HG03521 (cell line): ENCODE results near the gene GRID2.

Experiments used
- ATAC-seq: cut with Tn5 transposase; IDR thresholded peaks from one replicate; pipeline ENCODE4 v1.9.1; 2021; ENCODE audit warnings: mild to moderate bottlenecking, moderate library complexity; ENCODE audit not compliant: unreplicated experiment

The GRID2 gene

DNA sequence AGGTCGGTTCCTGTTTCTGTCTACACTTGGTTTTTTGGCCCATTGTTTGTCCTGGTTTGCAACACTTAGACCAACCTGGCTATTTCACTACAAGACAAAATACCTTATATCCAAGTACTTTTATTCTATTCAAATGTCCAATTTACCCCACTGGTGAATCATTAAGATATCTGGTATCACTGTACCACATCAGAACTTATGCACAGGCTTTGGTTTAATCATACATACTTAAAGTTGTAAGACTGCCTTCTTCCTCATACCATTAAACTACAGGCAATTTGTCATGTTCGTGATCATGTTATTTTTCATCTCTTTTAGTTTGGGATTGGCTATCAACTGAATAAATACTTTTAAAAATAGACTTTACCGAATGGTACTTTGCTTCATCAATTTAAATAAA is 1471.8 kb downstream of the GRID2 start:
- ATAC-seq = no peak

DNA sequence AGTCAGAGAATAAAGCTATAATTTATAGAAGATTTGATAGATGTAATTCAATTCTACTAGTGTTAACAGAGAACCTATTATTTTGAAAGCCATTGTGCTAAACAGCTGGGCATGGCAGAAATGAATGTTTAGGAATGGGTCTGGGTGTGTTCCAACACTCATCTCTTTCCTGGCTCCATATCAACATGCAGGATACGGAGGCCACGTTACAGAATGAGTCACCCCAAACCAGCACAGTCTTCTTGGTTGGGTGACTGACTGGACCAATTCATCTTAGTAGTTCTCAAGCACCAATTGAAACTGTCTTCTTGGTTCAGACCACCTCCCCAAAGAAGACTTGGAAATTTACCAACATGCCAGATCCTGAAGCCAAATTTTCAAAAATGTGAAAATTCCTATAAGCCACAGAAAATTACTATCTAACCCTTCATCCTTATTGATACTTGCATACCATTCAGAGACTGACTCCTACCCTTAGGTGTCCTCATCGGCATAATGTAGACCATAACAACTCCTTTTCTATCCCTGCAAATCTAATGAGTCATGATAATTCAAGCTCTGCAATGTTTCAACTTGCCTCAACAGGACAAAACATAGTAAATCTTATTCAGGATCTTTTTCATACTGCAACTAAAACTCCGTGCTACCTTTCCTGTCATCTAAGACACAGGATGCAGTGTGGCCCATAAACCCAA is 1472.8 kb downstream of the GRID2 start:
- ATAC-seq = no peak

DNA sequence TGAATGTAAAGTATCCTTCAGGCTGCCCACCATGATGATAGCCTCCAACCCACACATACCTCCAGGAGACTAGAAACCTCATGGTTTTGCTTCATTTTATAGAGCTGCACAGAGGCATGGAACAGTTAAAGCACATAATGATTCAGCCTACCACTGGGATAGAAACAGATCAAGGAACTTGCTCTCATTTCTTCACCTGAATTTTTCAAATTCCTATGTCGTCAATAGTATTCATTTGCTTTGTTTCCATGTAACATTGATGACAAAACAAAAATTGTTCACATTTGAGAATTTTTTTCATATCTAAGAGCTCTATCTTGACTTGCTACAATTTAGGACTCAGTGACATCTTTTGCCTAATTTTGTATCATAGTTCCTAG is 1473.3 kb downstream of the GRID2 start:
- ATAC-seq = no peak

DNA sequence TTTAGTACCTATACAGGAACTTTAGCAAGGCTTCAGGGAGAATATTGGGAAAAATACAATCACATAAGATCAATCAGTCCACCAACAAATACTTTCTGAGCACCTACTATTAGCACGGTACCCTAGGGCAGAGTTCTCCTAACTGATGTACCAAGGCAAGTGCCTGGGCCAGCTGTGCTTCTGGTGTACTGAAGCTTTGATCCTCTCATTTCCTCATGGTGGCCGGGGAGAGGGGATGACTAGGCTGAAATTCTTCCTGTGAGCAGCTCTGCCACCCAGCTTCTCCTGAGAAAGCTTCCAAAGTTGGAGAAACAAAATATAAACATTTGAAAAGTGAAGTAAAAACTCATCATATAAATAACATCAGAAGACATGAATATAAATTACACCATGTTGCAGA is 1475.5 kb downstream of the GRID2 start:
- ATAC-seq = no peak

DNA sequence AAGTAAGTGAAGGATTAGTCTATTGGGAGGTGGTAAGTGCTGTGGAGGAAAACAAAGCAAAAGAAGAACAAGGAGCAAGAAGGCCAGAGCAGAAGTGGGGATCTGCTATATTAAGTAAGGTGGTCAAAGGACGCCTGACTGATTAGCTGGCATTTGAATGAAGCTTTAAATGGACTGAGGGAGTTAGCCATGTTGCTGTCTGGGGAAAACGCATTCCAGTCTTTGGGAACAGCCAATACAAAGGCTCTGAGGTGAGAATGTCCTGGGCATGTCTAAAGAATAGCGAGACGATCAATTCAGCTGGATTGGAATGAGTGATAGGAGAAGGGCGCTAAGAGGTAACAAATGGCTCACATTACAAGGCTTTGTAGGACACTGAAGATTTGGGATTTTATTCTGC is 1476.3 kb downstream of the GRID2 start:
- no peak for ATAC-seq

DNA sequence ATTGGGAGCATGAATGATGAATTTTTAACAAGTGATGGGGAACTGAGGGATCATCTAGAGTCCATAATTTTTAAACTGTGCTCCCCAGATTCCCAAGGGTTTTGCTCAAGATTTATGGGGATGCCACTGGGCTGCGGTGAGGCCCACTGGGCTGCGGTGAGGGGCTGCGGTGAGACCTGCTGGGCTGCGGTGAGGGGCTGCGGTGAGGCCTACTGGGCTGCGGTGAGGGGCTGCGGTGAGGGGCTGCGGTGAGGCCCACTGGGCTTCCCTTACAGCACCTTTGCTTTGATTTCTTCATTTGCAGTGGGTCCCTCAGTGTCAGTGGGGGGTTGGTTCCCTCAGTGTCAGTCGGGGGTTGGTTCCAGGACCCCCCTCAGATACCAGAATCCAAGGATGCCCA is 1477.4 kb downstream of the GRID2 start:
- ATAC-seq = no peak

DNA sequence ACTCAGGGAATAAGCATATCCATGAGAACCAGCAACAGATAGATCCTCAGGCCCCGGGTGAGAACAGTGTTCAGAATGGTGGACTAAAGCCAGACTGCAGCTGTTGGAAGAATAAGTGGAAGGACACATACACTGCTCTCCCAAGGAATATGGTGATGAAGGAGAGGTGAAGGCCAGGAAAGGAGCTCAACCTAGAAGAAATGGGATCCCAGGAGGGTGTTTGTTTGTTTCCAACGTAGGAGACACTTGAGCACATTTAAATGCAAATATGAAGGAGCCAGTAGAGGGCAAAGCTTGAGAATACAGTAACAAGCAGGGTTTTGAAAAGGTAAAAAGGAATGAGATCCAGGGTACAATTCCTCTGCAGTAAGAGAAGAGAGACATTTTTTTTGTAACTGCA is 1482.4 kb downstream of the GRID2 start:
- no peak for ATAC-seq

DNA sequence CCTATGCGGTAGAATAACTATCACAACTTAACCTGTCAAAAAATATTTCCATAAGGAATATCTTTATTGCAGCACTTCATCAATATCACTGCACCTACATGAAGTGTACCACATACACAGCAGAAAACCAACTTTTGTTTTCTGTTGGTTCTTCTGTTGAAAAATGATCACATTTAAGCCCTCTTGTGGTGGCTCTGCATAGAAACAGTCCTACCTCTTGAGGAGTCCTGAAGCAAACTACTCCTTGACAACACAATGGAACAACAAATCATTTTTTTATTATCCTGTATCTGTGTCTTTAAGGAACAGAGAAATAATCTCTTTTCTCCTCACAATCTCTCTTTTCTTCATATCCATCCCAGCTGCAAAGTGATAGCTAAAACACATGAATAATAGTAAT is 1484.9 kb downstream of the GRID2 start:
- no peak for ATAC-seq

DNA sequence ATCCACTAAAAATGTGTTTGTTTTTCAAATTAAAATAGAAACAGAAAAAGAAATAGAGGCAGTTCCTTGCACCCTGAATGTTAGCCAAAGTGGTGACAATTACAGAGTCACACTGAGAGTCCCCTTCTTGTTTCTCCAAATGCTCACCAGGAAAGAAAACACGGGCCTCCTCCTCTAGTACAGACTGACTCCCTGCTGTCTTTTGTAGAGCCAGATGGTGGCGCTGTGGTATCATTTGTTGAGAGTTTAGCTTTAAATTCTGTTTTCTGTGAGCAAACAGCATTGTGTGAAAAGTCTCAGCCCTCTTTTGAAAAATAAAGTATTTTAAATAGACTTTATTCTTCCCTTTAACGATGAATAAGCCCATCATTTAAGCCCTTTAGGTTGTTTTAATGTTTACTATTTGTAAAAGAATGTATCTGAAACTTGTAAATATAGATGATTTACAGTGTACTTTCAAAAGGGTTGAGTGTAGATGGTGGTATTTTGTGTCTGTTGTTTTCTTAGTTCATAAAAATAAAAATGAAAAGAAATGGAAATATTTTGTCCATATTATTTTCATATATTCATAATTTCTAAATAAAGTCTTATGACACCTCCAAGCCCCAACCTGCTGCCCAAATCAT is 1487.9 kb downstream of the GRID2 start:
- peak; percentile 73 for ATAC-seq

DNA sequence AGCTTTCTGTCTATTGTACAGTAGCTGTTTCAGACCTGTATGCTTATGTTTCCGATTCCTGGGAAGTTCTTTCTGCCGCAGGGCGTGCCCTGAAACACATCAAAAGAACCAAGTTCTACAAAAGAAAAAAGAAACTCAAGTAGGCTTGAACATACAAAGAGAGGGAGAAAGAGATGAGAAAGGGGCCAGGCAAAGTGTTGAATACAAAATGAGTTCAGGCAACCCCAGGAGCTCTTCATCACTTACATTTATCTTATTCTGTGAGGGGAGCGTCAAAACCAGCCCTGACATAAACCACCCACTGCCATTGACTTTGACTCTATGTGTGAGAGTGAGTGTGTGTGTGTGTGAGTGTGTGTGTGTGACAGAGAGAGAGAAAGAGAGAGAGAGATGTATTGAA is 1498.3 kb downstream of the GRID2 start:
- no peak for ATAC-seq

DNA sequence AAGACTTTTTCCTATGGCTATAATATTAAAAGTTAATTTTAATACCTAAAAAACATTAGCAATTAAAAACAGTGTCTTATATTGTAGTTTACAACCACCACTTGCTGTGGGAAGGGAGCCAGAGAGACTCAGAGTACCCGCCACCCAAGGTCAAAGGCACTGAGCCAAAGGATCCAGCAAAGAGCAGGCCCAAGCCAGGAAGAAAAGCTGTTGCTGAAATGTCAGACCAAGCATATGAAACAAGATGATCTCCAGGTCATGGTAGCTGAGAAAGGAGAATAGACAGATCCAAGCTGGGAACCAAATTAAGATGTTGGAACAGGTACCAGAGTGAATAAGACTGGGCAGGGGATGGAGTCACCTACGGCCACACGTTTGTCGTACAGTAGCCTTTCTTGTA is 1506.0 kb downstream of the GRID2 start:
- ATAC-seq = no peak

DNA sequence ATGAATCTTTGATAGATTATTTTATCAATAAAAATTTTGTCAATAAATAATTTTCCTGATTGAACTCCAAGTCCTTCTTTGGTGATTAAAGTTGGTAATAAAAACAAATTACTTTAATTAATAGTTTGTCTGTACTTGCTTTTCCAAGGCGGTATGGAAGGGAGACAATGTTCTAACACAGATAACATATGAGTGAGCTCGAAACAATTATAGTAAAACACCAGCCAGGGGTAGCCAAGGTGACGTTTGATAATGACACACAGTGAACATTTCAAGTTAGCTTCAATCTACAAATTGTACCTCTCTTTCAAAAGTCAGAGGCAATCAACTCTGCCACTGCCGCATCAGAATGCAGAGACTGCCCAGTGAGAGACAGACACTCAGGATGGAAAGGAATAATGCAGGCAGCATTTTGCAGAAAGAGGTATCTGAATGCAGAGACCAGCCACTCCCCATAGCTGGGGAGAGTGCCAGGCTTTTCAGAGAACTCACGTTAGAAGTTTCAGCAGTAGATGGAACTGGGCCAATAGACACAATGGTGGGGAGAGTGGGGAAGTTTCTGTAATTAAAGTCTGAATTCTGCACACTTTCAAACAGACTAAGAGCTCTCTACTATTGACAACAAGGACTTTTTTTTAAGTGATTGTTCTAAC is 1506.7 kb downstream of the GRID2 start:
- no peak for ATAC-seq

DNA sequence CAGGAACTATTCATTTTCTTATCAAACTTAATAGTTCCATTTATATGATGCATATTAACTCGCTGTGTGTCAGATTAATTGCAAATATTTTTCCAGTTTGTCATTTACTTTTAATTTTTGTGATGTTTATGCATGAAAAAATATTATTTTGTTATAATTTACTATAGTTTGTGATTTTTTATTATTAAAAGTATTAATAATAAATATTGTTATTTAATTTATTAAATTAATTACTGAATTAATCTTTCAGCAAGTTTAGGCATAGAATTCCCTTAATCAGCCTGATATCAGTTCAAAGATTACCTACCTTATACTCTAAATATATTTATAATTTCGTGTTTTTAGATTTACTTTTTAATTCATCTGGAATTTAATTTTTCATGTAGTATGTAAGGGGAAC is 1509.3 kb downstream of the GRID2 start:
- ATAC-seq = no peak

DNA sequence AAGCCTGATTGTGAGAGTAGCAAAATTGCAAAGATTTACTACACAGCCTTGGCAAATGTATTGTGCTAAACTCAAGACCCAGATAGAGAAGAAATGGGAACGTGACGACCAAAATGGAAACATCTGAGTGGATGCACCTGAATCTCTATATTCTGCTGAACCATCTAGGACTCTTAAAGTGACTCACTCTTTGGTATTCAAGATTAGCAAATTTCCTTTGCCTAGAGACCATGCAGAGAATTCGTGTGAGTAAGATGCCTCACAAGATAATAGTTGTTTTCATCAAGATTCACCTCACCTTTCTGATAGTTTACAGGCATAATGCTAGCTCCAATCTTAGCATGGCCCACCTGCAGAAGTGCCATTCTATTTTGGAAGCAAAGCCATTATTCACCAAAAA is 1510.4 kb downstream of the GRID2 start:
- ATAC-seq = no peak

DNA sequence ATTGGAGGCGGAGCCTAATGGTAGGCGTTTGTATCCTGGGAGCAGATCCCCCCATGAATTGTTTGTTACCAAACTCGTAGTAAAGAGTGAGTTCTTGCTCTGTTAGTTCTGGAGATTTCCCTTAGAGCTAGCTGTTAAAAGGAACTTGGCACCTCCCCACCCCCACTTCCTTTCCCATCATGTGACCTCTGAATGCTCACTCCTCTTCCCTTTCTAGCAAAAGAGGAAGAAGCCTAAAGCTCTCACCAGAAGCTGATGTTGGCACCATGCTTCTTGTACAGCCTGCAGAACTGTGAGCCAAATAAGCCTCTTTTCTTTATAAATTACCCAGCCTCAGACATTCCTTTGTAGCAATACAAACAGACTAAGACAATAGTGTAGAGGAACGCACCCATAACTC is 1511.0 kb downstream of the GRID2 start:
- ATAC-seq = no peak
